Heart left ventricle (tissue), 13 donors: ENCODE data around the gene SMIM14.

Experiments used
- CTCF ChIP-seq, 12 donors: fragments of 200-600 bp; sonication (generic) in 4 of 12; IDR thresholded peaks; one replicate each; pipeline versions ENCODE4 v1.5.0 to v1.8.0; 2018 to 2022; ENCODE audit warnings: antibody characterized with exemption in 12 of 12, mild to moderate bottlenecking in 5 of 12
- POLR2A ChIP-seq, 2 donors: fragments of 450-650 bp; IDR thresholded peaks; one replicate each; pipeline ENCODE4 v1.6.1; 2017; ENCODE audit warnings: antibody characterized with exemption in 2 of 2, mild to moderate bottlenecking in 2 of 2, moderate library complexity in 2 of 2
- donor health status: ischemic (EF 13 %, LVEDD 7.1; RV severe dilation, severe dysfunction).
- donor health status: DM: no; HTN: yes; CAD: no.
- donor health status: DM: no; HTN: no; CAD: no.
- donor health status: ischemic (EF 25% LVEDD 6.9; RV normal size, moderate dysfunction).
- donor health status: ischemic (EF 25% LVEDD 5.7; RV mildly dilated, moderate dysfunction).
- donor health status: ischemic (EF 35%, LVEDD 5.7; RV mildly dilated, moderate dysfunction).
- donor health status: nonischemic (EF 11% LVEDD 7.7; RV severe dilation, severe dysfunction).
- donor health status: DM: yes; HTN: yes; CAD: no.
- donor health status: PGD.
- donor health status: ischemic (EF 29% LVEDD 5.4; RV normal size, mild dysfunction).
- donor health status: nonischemic (EF 23%, LVEDD 6.1; RV moderate dilation, normal function).

- TF ChIP-seq CTCF (IDR thresholded peaks at IDR 0.05) = no peak
- TF ChIP-seq POLR2A (IDR thresholded peaks at IDR 0.05) = no peak
These were observed 69.9 kb downstream of the SMIM14 start for GRCh38 chr4:39568805-39569204.
